Glomerular endothelial cell (primary cell): Measurements from ENCODE around the gene ATRNL1. TPM values are rescaled to one million over a fixed set of nuclear protein-coding genes. Genes with fewer than 3 reads are reported as not detected.

Experiments
- DNase-seq: peaks from one replicate; pipeline ENCODE4 v3.0.0-alpha.2; 2011; ENCODE audit warnings: low read depth, low spot score; ENCODE audit errors: extremely low read depth
- total RNA-seq: library from RNA; depleted of rRNA; stranded (reverse); fragments of >200 nt; gene quantifications from 2 replicates; pipeline ENCODE4 v1.2.3, GENCODE V29; 2015

The ATRNL1 gene
- total RNA-seq, 1 donor from 2014 or later = 5.3 TPM

DNA sequence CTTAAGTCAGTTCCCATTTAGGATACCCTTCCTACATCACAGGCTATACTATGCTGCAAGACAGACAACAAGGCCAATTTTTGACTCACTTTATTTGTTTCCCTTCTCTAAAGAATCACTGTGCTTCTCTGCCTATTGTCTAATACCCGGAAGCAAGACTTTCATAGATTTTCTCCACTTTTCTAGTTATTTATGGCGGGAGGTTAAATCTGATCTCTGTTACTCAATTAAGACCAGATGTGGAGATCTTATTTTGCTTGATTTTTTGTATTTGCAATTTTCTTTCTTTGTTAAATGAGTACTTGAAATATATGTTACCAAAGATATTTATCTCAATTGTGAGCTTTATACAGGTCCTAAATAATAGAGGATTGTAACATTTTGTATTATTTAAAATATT, 511.5 kb downstream of the ATRNL1 start:
- DNase-seq = no peak

DNA sequence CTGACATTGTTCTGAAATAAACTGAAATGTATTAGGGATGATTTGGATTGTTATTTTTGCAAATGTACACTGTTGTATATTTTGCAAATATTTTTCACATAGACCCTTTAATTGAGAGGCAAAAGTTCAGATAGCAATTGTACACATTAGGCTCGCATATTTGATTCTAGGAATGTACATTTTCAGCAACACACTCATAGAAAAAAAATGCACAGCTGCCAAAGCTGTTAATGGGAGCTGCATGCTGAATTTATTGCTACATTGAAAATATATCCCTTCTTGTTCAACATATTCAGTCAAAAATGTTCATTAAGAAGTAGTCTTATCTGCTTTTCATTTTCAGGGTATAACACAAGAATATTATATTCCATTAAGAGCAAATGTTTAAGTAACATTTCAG, 512.9 kb downstream of the ATRNL1 start:
- no peak for DNase-seq

DNA sequence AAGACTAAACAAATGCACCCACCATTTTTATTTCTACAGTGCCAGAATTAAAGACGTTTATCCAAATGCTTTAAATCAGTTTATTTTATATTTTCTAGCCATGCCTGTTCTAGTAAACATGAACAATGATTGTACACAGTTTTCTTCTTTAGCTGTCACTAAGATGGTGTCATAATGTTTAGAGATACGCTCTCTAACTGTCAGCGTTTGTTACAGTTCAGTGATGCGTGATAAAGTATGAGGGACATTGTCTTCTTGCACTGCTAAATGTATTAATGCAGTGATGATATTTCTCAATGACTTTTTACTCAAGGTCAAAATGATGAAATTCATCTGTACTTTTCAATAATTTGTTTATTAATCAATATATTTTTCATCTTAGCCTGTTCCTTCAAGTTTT, 513.6 kb downstream of the ATRNL1 start:
- no peak for DNase-seq

DNA sequence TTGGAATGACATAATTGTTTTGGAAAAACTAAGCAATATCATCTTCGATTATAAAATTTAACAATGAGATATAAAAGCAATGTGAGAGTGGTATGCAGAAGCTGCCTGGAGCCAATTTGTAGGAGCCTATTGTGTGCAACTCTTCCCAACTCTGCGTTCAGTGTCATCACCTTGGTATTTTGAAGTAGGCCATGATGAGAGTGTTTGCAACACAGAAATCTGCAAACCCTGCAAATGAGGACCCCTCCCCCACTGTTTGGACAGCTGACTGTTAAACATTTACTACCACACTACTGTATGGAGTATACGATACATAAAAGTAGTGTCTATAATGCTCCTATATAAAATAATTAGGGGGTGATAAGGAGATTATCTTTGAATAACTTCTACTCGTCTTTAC, 531.3 kb downstream of the ATRNL1 start:
- no peak for DNase-seq

DNA sequence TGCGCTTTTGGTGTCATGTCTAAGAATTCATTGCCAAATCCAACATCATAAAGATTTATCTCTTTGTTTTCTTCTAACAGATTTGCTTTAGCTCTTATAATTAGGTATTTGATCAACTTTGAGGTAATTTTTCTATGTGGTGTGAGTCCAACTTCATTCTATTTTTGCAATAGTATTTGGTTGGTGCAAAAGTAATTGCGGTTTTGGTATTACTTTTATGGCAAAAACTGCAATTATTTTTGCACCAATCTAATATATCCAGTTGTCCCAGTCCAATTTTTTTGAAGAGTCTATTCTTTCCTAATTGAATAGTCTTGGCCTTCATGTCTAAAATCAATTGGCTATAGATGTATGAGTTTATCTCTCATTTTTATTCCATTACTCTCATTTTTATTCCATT, 535.5 kb downstream of the ATRNL1 start:
- no peak for DNase-seq

DNA sequence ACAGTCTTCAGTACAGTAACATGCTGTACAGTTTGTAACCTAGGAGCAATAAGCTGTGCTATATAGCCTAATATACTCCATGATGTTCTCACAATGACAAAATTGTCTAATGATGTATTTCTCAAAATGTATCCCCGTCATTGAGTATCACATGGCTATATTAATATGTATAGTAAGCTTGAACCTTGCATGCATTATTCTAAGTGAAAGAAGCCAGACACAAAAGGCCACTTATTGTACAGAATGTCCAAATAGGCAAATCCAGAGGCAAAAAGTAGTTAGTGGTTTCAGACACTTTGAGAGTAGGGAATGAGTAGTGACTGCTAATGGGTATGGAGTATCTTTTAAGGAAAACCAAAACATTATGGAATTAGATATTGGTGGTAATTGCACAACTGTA, 545.1 kb downstream of the ATRNL1 start:
- DNase-seq = no peak

DNA sequence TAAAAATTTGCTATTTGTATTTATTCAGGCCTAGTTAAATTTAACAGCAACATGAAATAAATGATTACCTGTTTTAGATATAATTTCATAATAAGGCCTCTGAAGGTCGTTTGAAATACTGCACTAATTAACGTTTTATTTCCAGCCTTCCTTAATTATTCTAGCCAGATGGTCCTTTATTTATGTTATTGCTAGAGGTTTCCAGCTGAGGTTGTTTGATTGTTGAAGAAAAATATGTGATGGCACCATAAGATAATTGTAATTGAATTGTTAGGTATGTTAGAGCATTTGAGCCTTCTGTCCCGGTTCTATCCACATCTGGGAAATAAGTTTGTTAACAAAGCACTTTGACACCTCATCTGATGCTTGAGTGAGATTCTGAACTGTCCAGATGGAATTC, 556.1 kb downstream of the ATRNL1 start:
- DNase-seq = no peak

DNA sequence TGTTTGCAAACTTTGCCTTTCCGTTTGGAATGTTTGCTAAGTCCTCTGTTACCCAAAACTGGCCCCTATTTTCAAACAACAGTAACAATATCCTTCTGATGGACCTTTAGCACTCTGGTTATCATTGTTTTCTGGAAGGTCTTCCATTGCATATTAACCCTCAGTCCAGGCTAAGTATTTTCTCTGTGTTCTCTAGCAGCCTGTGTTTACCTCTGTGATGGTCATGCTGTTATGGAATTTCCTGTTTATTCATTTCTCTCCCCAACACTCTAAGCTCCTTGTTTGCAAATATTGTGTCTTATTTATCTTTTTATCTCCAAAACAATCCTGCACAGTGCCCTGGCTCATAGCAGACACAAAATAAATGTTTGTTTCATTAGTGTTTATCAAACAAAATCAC, 560.3 kb downstream of the ATRNL1 start:
- no peak for DNase-seq

DNA sequence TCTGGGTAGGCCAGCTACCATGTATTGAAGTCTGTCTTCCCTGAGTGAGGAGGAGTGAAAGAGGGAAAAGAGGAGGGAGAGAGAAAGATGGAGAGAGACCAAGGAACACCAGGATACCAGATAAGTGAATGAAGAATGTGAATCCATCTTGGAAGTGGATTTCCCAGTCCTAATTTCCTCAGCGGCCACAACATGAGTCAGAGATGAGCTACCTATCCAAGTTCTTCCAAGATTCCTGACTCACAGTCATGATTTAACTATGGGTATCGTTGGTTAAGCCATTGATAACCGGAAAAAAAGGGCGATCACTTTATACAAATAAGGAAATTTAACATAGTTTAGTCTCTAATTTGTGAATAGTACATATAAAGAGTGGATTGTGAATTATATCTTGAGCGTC, 561.8 kb downstream of the ATRNL1 start:
- no peak for DNase-seq

DNA sequence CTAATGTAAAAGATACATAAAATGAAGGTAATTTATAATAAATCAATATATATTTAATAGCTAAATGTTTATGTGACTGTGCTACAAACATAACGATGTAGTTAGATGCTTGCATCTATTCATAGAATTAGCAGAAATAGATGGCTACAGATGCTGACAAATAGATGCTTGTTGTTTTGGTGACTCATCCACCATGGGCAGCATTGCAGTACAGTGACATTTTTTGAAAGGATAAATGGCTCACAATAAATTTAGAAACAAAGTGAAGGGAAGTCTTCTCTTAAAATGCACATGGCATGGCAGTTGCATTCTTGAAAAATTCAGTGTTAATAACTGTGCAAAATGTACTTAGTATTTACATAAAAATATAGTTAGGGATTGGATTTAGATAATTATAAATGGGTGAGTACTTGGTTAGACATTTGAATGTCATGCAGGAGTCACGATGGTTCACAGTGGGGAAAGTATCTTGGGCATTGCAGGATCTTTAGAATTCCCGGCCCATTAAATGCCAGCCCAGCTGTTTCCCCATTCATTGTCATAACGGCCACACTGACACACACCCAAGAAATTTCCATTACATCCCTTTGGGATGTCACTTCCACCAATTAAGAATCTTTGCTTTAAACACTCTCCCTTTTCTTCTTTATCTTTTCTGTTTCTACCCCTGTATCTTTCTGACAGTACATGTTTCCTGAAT, 564.1 kb downstream of the ATRNL1 start:
- DNase-seq = no peak

DNA sequence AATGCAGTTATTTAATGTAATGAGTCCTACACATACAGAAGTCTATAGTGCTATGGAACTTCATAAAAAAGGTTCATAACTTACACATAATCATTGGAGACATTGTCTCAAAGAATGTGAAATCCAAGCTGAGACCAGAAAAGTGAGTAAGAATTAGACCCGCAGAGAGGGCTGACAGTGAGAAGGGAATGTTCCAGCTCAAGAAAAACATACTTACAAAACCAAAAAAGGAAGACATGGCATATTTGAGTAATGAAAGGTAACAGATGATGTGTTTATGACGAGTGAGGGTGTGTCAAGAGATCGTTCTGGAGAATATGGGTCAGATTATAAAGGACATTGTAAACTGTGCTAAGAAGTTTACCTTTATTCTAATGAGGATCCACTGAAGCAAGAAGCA, 566.5 kb downstream of the ATRNL1 start:
- DNase-seq = no peak

DNA sequence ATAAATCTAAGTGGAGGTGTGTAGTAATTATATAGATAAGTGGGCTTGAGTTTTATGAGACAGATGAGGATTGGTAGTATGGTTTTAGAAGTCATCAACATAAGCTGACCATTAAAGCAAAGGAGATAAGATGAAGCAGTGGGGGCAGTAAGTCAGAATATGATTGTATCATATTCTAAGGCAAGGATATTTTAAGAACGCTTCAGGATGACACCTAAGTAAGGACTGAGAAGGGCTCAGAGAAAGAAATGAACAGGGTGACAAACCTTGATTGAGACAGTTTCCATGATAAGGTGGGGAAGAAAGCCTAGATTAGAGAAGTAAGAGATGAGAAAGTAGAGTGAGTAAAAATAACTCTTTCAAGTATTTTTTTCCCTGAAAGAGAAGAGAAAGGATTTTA, 567.2 kb downstream of the ATRNL1 start:
- DNase-seq = no peak

DNA sequence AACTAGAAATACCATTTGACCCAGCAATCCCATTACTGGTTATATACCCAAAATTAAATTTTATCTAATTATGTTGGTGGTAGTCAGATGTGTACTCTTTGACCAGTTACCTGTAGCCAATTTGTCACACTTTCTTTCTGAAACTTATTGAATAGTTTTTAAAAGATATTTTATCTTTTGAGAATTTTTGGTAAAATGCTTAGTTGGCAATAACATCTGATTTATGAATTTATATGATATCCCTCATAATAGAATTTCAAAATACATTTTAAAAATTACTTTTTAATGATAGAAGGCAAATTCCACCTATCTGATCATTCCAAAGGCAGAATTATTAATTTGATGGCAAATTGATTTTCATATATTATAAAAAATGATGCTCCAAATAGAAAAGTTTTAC, 569.3 kb downstream of the ATRNL1 start:
- no peak for DNase-seq

DNA sequence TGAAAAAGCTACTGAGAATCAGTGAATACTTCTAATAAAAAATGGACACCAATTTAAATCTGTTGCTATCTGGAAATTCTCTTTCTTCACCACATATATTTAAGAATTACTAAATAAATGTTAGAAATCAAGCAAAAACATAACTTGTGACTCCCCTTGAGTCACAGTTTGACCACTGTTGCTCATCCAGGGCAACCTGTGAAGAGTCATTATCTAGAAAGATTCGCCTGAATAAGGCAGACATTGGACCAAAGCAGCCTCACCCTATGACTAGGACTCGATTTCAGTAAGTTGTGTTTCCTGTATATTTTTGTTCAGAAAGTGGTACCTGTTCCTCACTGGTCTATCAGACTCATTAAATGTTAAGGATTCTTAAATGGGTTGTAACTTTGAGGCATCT, 572.4 kb downstream of the ATRNL1 start:
- DNase-seq = no peak

DNA sequence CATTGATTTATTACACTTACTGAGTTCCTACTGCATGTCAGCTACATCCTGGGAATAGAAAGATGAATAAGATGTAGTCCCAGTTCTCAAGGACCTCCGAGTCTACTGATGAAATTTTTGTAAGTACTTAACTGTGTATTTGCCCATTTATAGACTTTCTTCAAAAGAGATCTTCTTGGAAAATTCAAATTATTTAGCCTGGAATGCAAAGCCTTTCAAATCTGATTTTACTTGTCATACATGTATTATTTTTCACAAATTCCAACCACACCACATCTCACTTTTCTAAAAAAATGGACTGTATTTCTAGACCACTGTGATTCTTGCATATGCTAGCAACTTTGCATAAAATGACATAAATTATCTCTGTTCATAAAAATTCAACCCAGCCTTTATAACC, 581.3 kb downstream of the ATRNL1 start:
- DNase-seq = no peak

DNA sequence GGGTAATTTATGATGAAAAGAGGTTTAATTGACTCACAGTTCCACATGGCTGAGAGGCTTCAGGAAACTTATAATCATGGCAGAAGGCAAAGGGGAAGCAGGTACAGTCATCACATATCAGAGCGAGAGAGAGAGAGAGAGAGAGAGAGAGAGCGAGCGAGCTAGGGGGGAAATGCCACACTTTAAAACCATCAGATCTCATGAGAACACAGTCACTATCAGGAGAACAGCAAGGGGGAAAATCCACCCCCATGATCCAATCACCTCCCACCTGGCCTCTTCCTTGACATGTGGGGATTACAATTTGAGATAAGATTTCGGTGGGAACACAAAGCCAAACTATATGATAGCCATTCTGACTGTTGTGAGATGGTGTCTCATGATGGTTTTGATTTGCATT, 603.6 kb downstream of the ATRNL1 start:
- DNase-seq = no peak

DNA sequence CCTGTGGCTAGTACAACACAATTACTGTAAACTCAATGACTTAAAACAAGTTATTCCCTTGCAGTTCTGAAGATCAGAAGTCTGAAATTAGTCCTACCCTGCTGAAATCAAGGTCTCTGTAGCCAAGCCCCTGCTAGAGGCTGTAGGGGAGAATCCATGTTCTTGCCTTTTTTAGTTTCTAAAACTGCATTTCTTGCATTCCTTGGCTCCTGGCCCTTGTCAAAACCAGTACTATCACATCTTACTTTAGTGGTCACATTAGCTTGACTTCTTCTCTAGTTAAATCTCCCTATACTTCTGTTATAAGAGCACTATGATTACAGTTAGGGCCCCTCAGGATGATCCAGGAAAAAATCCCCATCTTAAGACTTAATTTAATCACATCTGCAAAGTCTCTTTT, 612.9 kb downstream of the ATRNL1 start:
- DNase-seq = no peak

DNA sequence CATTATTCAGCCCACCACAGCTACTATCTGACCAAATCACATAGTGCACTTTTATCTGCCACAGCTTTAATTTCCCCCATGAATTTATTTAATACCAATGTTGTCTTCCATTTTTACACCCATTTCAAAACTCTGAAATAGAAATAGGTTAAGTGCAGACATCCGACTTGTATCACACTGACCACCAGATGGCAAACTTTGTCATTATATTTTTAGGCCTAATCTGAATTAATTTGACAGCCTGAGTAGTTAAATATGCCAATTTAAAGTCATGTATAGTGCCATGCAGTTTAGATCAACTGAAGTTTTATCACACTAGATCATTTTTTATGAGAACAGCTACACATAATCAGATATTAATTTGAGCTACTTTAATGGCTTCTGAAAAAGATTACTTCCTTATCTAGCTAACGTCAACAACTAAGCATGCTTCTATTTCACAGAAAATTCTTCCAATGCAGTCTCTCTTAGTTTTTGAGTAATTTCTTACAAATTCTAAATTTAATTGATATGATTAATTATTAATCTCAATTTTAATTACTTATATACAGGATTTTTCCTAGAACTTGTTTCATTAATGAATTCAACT, 613.4 kb downstream of the ATRNL1 start:
- DNase-seq = no peak

DNA sequence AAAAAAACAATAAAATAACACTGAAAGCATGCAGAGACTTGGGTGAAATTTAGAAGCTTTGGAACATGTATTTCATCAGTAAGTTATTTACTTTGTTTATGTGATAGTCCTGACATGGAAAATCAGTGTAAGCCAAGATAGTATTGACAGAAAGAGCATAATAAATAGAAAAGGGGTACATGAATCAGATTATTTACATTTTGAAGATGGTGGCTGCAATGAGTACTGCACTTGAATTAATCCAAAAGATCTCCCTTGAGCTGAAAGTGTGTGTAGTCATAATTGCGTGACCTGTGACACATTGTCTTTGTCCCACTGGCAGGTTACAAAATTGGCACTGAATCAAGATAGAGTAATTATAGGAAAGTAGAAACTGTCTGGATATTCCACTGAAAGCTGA, 617.0 kb downstream of the ATRNL1 start:
- no peak for DNase-seq

DNA sequence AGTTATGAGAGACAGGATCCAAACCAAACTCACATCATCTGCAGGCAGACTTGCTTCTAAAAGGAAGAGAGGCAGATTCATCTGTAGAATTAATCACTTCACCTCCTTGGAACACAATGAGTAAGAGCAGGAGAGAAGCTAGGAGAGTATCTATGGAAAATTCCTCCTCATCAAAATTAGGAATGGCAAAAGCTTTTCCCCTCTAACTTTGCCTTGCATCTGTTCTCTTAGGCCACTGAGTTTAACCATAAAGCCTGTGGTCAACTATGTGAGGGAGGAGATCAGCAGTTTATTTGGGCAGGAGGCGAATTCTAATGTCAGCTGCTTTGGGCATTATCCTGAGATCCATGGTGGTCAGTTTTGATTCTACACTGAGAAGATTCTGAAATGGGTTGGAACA, 618.1 kb downstream of the ATRNL1 start:
- no peak for DNase-seq

DNA sequence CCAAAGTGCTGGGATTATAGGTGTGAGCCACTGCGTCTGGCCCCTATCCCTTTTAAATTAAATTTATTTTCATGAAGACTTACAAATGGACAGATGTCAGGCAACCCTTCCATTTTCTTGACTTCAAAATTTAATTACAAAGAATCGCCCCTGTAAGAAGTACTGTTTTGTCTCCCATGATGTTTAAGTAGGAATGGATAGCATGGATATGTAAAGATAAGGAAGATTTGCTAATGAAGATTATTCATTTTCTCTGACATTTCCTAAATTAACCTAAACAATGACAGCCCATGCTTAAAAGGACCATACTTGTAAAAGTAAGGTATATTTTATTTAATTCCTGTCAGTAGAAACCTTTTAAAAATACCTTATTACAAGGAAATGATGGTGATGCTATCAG, 627.0 kb downstream of the ATRNL1 start:
- DNase-seq = no peak

DNA sequence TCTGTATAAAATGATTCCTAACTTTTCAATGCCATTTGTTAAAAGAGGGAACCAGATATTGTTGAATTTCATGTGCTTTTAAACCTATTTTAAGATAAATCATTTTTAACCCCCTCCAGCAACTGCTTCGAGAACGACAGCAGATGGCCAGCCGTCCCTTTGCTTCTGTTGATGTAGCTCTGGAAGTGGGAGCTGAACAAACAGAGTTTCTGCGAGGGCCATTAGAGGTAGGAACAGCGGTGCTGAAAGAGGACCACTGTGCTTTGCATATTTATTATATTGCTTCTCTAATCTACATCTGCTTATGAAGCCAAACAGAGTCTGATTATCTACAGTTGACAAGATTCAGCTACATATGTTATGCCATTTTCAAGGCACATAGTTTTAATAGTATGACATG, 634.0 kb downstream of the ATRNL1 start:
- DNase-seq = no peak

DNA sequence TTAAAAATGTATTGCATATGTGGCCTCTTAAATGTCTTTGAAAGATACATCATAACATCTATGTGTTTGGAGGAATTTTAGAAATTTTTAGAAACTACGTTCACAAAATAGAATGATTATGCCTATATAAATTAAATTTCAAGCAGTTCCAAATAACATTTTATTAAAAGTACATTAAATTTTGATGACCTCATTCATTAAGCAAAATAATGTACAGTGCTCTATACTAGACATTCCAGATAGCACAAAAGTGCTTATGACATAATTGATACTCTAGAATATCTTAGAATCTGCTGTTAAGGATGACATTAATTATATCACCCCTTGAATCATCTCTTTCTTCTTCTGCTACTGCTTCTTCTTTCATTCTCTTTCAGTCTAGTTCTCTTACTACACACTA, 650.9 kb downstream of the ATRNL1 start:
- DNase-seq = no peak
